Activated T-helper 17 cell treated with anti-CD3 and anti-CD28 coated beads, Interleukin-2, amount 50 U/mL, for 72 hours (primary cell): ENCODE results near the gene HSD17B8. TPM values are rescaled to one million over a fixed set of nuclear protein-coding genes. Genes with fewer than 3 reads are reported as not detected.

ENCODE experiments used
- ATAC-seq: fragments of 150-1000 bp; cut with Tn5 transposase; replicated peaks from 2 replicates; pipeline ENCODE4 v1.10.0; 2021; ENCODE audit warnings: mild to moderate bottlenecking, moderate library complexity
- H3K27ac Mint-ChIP-seq: one replicate; pipeline ENCODE4 v1.8.0; 2022; ENCODE audit warnings: mixed read lengths
- H3K27me3 Mint-ChIP-seq: one replicate; pipeline ENCODE4 v1.8.0; 2022; ENCODE audit warnings: mixed read lengths
- H3K36me3 Mint-ChIP-seq: one replicate; pipeline ENCODE4 v1.8.0; 2022; ENCODE audit warnings: low read depth, mild to moderate bottlenecking, mixed read lengths
- H3K4me1 Mint-ChIP-seq: one replicate; pipeline ENCODE4 v1.8.0; 2022; ENCODE audit warnings: mixed read lengths
- H3K4me3 Mint-ChIP-seq: one replicate; pipeline ENCODE4 v1.8.0; 2022; ENCODE audit warnings: mild to moderate bottlenecking, mixed read lengths
- H3K9me3 Mint-ChIP-seq: one replicate; pipeline ENCODE4 v1.8.0; 2022; ENCODE audit warnings: mixed read lengths
- total RNA-seq, 2 donors: library from RNA; stranded (reverse); gene quantifications; one replicate each; pipeline ENCODE4 v1.2.3, GENCODE V29; 2022

The HSD17B8 gene
- 10 to 100 TPM in 1 of 2 donors, 1 to 10 TPM in 1; 3.4 to 13.1 TPM for total RNA-seq

DNA sequence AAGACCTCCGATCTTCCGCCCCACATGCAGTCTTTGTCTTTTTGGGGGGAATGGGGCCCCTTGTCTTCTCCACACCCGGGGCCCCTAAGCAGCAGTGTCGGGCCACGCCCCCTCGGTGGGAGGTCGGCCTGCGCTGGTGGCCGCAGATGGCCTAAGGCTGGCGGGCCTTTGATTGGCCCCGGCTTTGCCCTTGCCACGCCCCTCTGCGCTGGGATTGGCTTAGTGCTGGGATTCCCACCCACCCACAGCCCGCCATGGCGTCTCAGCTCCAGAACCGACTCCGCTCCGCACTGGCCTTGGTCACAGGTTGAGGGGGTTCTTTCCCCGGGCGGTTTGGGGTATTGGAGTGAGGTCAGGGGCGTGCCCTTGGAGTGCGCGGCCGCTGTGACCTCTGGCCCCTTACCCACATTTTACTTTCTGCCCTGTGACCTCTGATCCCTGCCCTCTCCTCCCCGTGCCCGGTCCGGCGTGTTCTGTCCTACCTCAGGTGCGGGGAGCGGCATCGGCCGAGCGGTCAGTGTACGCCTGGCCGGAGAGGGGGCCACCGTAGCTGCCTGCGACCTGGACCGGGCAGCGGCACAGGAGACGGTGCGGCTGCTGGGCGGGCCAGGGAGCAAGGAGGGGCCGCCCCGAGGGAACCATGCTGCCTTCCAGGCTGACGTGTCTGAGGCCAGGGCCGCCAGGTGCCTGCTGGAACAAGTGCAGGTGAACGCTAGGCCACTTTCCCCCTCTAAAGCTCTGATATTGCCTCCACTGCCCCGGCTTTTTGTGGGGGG lies at the start of gene HSD17B8:
HSD17B8 (plus strand) TSS at position 241 of the 776 bp plus-strand sequence; CDS start at position 255, 14 bp downstream.
- ATAC-seq = peak; percentile 55
- Mint-ChIP-seq H3K27me3 (no peaks in the 10 kb centered on the region), H3K4me1 (peaks cover 56% of the 10 kb centered on the region), H3K36me3 (peaks cover 64% of the 10 kb centered on the region), H3K27ac (peak within 1 kb of the TSS; percentile 91), H3K9me3 (no peaks in the 10 kb centered on the region), H3K4me3 (peak within 1 kb of the TSS; percentile 100)

DNA sequence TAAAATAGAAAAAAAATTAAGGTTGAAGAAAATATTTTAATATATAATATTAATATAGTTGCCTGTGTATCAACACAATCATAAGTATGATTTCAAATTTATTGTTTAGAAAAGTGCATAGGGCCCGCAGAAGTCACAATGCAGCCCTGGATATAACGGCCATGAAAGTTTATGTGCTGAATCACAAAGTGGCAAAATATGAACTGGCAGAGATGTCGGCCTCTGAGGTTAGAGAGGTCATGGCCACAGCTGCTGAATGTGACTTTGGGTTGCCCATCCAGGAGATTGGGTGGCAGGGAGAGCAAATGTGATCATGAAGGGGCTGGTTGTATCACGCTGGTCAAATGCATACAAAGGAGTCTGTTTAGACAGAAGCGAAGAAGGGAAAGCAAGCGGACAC lies 47.9 kb upstream of the HSD17B8 start:
- no peaks in the 10 kb centered on the region for H3K36me3 Mint-ChIP-seq
- peaks cover 4% of the 10 kb centered on the region for H3K9me3 Mint-ChIP-seq
- ATAC-seq = no peak
- no peak overlapping the region for H3K27ac Mint-ChIP-seq
- H3K4me3 Mint-ChIP-seq = no peak overlapping the region
- H3K4me1 Mint-ChIP-seq = peaks cover 5% of the 10 kb centered on the region
- H3K27me3 Mint-ChIP-seq = peaks cover 8% of the 10 kb centered on the region

DNA sequence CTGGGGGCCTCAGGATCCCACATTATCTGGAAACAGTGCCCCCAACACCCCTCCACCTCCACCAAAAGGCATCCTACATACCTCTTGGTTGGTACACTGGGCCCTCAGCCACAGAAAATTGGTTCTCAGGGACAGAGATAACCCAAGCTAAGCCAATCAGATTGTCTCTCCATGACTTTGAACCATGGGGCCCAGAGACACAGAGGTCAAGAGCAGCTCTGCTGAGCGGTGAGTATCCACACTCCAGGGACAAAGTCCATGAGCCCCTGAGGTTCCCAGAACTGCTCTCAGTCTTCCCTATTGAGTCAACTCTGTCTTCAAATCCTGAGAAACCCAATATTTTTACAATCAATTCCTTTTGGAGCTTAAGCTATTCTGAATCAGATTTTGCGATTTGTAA lies 47.5 kb upstream of the HSD17B8 start:
- no peak for ATAC-seq
- Mint-ChIP-seq H3K4me3 (no peak overlapping the region), H3K27me3 (peaks cover 8% of the 10 kb centered on the region), H3K36me3 (no peaks in the 10 kb centered on the region), H3K4me1 (peaks cover 6% of the 10 kb centered on the region), H3K27ac (no peak overlapping the region), H3K9me3 (peaks cover 4% of the 10 kb centered on the region)

DNA sequence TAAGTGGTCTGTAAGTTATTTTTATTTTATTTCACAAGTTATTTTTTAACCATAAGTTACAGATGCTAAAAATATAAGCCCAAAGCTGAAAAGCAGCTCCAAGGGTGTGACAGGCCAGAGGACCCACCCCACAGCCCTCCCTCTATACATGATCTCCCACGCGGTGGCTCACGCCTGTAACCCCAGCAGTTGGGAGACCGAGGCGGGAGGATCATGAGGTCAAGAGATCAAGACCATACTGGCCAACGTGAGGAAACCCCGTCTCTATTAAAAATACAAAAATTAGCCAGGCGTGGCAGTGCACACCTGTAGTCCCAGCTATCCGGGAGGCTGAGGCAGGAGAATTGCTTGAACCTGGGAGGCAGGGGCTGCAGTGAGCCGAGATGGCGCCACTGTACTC lies 44.4 kb upstream of the HSD17B8 start:
- no peaks in the 10 kb centered on the region for H3K9me3 Mint-ChIP-seq

DNA sequence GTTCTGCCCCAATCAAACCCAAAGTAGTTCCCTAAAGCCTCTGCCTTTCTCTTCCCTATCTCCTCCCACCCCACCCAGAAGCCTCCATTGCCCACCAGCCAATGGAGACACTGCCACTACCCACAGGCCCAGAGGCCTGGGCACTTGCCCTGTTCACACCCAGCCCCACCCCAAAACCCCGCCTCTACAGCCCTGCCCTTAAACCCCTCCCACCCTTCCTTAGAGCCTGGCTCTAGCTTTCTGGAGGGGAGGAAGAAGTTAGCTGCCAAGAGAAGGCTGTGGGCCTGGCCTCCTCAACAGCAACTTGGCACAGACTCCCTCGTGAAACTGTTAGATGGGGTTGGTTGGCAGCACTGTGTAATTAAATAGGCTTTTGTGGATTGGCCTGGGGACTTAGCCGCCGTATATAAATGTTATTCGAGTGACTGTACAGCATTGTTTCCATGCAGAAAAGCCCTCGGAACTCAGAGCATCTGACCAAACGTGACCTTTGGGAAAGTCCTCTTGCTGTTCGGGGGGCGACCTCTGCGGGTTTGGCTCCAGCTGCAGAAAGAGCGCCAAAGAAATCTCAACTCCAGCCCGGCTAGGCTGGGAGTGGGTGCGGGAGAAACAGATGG lies 43.6 kb upstream of the HSD17B8 start:
- peak overlapping the region; percentile 81 for H3K4me3 Mint-ChIP-seq
- peaks cover 6% of the 10 kb centered on the region for H3K4me1 Mint-ChIP-seq
- H3K27me3 Mint-ChIP-seq = peaks cover 6% of the 10 kb centered on the region
- H3K9me3 Mint-ChIP-seq = no peaks in the 10 kb centered on the region
- no peak for ATAC-seq
- H3K36me3 Mint-ChIP-seq = no peaks in the 10 kb centered on the region
- H3K27ac Mint-ChIP-seq = peak overlapping the region; percentile 83

More for the DNA sequence above, 44.4 kb upstream of the HSD17B8 start:
- H3K27me3 Mint-ChIP-seq = peaks cover 6% of the 10 kb centered on the region
- H3K4me3 Mint-ChIP-seq = no peak overlapping the region
- H3K27ac Mint-ChIP-seq = no peak overlapping the region
- no peaks in the 10 kb centered on the region for H3K36me3 Mint-ChIP-seq
- H3K4me1 Mint-ChIP-seq = peaks cover 6% of the 10 kb centered on the region
- ATAC-seq = no peak

DNA sequence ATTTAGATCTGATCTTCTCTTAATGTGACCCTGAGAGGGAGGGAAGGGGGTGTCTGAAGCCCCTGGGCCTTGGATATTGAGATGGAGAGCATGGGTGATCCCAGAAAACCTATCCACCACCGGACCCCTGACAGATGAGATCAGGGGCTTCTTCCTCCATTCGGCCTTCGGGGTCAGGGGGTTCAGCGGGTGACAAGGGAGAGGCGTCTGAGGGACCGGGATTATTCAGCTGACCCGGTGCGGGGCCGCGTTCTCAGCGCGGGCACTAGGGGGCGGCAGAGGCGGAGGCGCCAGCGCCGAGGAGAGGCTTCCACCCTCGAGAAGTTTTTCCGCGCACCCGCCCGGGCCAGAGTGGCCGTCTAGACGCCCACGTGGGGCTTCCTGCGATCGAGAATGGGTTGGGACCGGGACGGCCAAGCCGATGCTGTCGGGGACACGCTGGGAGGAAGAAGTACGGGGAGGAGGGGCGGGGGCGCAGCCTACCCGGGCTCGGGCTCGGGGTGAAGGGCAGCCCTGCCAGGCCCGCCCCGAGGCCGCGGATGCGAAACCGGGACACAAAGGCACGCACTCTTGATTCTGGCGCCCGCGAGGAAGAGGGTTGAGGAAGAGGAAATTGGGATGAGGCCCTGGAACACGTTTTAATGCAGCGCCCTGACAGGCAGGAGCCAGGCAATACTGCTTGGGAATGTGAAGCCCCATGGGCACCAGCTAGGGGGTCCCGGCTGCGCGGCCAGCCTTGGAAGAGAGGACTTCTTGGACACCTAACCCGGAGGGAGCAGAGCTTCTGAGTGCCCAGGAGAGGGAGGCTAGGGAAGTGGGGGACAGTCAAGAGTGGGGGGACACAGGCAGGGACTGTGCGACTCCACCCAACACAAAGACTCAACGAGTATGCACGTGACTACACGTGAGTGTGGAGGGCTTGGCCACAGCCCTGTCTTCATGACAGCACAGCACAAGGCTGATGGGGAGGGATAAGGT lies 42.8 kb upstream of the HSD17B8 start:
- peak overlapping the region; percentile 83 for H3K27ac Mint-ChIP-seq
- H3K27me3 Mint-ChIP-seq = peaks cover 6% of the 10 kb centered on the region
- H3K9me3 Mint-ChIP-seq = no peaks in the 10 kb centered on the region
- peak overlapping the region; percentile 81 for H3K4me3 Mint-ChIP-seq
- H3K4me1 Mint-ChIP-seq = peaks cover 6% of the 10 kb centered on the region
- ATAC-seq = peak; percentile 95
- no peaks in the 10 kb centered on the region for H3K36me3 Mint-ChIP-seq

DNA sequence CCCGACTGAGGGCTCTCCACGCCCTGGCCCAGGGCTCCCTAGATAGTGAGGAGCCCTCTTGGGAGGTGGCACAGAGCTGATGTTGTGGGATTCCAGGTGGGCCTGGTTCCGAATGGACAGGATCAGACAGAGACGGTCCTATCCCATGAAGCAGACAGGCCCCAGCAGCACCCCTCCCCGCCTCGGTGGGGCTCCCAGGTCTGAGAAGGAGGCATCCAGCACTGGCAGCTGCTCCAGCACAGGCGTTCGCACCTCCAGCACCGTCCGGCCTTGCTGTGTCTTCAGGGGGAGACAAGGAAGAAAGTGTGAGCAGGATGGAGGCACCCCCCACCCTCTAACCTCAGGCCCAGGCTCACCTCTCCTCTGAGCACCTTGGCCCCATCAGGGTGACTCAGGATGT lies 40.9 kb upstream of the HSD17B8 start:
- Mint-ChIP-seq H3K9me3 (no peaks in the 10 kb centered on the region), H3K27ac (no peak overlapping the region), H3K4me1 (peaks cover 6% of the 10 kb centered on the region), H3K27me3 (peaks cover 6% of the 10 kb centered on the region), H3K4me3 (no peak overlapping the region), H3K36me3 (no peaks in the 10 kb centered on the region)
- no peak for ATAC-seq

DNA sequence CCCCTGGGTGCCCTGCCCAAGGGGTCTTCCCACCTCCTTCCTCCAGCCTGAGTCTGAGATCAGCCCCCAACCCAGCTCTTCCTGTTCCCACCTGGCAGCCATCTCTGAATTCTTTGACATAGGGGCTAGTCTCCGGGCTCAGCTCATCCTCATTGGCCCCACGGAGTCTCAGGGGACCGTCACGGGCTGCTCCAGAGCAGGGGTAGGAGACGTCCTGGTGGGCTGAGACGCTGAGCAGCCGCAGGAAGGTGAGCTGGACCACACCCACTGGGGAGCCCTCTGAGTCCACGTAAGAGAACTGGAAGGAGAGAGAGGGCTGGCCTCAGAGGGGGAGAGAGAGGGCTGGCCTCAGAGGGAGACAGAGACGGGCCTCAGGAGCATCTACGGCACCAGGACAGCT lies 40.3 kb upstream of the HSD17B8 start:
- no peak overlapping the region for H3K27ac Mint-ChIP-seq

DNA sequence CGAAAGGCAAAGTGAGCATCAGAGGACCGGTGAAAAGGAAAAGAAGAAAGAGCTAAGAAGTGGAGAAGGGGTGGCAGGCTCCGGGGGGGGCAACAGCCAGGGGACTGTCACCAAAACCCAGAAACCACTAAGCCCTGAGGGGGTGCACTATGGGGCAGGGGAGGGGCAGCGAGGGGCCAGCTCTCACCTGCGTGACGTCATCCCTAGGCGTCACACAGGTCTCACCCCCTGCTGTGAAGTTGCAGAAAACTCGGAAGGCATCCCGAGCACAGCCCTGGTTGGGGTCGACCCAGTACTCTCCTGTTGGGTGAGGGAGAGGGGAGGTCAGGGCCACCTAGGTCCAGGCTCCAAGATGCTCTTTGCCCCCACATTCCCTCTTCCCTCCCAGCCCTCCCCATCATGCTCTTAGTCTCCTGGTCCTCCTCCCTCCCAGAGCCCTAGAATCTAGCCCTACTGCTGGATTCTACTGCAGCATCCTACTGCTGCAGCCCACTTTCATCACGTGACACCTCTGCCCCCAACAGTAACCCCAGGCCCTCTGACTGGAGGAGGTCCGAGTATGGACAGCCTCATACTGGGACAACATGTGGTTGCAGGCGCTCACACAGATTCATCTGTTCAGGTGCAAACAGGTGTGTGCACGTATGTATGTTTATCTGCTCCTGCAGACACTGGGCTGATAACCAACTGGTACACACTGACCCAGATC lies 39.6 kb upstream of the HSD17B8 start:
- H3K4me1 Mint-ChIP-seq = peaks cover 6% of the 10 kb centered on the region
- H3K27ac Mint-ChIP-seq = no peak overlapping the region
- no peaks in the 10 kb centered on the region for H3K36me3 Mint-ChIP-seq
- H3K9me3 Mint-ChIP-seq = no peaks in the 10 kb centered on the region
- peaks cover 6% of the 10 kb centered on the region for H3K27me3 Mint-ChIP-seq
- no peak overlapping the region for H3K4me3 Mint-ChIP-seq
- no peak for ATAC-seq

More for the DNA sequence above, 40.3 kb upstream of the HSD17B8 start:
- no peak overlapping the region for H3K4me3 Mint-ChIP-seq
- peaks cover 6% of the 10 kb centered on the region for H3K4me1 Mint-ChIP-seq
- no peaks in the 10 kb centered on the region for H3K9me3 Mint-ChIP-seq
- no peaks in the 10 kb centered on the region for H3K36me3 Mint-ChIP-seq
- ATAC-seq = no peak
- H3K27me3 Mint-ChIP-seq = peaks cover 6% of the 10 kb centered on the region

DNA sequence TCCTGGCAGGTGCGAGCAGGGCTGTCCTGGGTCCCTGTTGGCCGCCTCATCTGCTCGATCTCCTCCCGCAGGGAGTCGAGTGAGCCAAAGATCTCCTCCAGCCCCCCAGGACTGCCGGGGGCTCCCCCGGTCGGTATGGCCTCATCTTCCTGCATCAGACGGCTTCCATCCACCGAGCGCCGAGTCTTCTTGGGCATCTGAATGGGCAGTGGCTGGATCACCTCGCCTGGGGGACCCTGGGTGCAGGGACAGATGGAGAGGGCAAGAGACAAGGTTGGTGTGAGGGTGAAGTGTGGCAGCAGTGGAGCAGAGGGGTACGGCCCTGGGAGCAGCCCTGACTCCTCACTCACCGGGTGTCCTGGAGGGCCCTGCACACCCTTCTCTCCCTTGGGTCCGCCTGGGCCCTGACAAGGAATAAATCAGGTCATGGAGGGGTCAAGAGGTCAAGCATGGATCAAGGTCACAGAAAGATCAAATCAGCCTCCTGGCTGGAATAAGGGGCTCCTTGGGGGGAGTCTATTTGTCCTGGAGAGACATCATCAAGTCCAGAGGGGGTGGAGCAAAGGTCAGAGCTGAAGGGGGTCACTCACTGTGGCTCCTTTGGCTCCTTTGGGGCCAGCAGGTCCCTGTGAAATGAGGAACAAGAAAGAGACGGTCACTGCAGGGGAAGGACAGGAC lies 38.7 kb upstream of the HSD17B8 start:
- no peak overlapping the region for H3K4me3 Mint-ChIP-seq
- H3K27ac Mint-ChIP-seq = peak overlapping the region; percentile 40
- no peaks in the 10 kb centered on the region for H3K9me3 Mint-ChIP-seq
- no peaks in the 10 kb centered on the region for H3K36me3 Mint-ChIP-seq
- no peak for ATAC-seq
- peaks cover 6% of the 10 kb centered on the region for H3K27me3 Mint-ChIP-seq
- H3K4me1 Mint-ChIP-seq = peaks cover 6% of the 10 kb centered on the region

DNA sequence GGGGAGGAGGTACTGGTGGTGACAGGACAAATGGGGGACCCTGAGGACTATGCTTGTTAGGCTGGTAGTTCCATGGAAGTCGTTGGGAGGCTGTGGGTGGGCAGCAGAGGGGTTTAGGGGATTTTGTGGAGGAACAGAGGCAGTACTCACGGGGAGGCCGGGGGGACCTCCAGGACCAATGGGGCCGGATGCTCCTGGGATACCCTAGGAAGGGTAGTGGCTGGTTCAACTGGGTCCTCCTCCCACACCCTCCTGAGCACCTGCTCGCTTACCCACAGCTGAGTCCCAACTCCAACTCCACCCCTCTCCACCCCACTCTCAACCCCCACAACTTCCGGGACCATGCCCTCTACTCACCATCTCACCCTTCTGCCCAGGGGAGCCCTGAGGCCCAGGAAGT lies 38.1 kb upstream of the HSD17B8 start:
- H3K27ac Mint-ChIP-seq = peak overlapping the region; percentile 65
- peaks cover 6% of the 10 kb centered on the region for H3K27me3 Mint-ChIP-seq
- H3K4me3 Mint-ChIP-seq = no peak overlapping the region
- H3K9me3 Mint-ChIP-seq = no peaks in the 10 kb centered on the region
- no peaks in the 10 kb centered on the region for H3K36me3 Mint-ChIP-seq
- H3K4me1 Mint-ChIP-seq = peaks cover 3% of the 10 kb centered on the region
- ATAC-seq = no peak

DNA sequence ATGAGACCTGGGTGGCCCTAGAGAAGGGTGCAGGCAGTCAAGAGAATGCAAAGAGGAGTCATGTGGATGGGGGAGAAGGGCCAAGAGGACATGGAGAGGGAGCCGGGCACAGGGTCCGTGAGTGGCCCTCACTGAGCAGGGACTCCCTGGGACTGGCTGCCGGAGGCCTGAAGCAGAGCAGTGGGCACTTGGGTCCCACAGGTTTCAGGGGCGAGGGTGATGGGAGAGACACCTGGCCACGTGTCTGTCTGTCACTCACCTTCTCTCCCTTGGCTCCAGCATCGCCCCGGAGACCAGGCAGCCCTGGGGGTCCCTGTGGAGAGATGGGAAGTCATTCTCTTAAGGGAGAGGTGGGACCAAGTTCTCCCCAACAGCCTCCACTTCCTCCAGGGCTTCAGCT lies 37.6 kb upstream of the HSD17B8 start:
- Mint-ChIP-seq H3K27me3 (peaks cover 6% of the 10 kb centered on the region), H3K9me3 (no peaks in the 10 kb centered on the region), H3K27ac (peak overlapping the region; percentile 65), H3K4me1 (no peaks in the 10 kb centered on the region), H3K36me3 (no peaks in the 10 kb centered on the region), H3K4me3 (no peak overlapping the region)
- ATAC-seq = no peak

DNA sequence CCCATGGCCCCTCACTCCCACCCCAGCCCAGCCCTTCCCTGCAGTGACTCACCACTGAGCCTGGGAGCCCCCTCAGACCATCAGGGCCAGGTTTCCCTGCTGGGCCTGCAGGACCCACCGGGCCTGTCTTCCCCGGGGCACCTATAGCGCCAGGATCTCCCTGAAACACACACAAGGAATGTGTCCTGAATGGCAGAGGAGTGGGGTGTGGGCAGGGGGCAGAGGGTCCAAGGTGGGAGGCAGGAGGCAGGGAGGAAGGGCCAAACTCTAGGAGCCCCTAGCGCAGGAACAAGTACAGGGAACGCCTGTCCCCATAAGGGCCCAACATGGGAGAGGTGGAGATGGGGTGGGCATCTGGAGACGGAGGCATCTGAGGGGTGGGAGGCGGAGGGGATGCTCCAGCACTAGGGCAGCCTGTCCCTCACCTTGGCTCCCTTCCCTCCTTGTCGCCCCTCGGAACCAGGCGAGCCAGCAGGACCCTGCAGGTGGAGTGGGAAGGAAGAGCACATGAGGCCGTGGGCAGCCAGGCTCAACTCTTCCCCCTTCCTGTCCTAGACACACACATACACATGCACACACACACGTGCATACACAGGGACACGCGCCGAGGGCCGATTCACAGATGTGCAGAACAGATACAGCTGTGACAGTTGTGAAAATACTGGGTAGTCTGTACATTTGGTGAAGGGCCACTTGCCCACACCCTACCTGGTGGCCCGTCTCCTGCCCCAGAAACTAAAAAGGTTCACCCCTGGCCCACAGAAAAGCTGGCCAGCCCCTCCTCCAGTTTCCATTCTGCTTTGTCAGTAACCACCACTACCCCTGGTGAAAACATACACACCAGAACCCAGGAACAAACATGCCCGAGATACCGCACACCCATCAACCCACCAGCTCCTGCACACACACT lies 36.8 kb upstream of the HSD17B8 start:
- H3K4me1 Mint-ChIP-seq = no peaks in the 10 kb centered on the region
- H3K27ac Mint-ChIP-seq = no peak overlapping the region
- ATAC-seq = no peak
- H3K27me3 Mint-ChIP-seq = peaks cover 8% of the 10 kb centered on the region
- H3K9me3 Mint-ChIP-seq = no peaks in the 10 kb centered on the region
- no peak overlapping the region for H3K4me3 Mint-ChIP-seq
- H3K36me3 Mint-ChIP-seq = no peaks in the 10 kb centered on the region
